Stimulated activated CD4-positive, alpha-beta T cell treated with anti-CD3 and anti-CD28 coated beads, TNF-alpha, amount 100 ng/mL, for 24 hours (primary cell): Measurements from ENCODE around the gene CCSER1.
"Not testable (repeated sequence)": the region's sequence is repeated elsewhere in the genome, so short reads cannot be mapped to it uniquely, and the experiment has no call there.

ENCODE experiments used
- DNase-seq, 3 experiments: peaks; one replicate each; pipeline ENCODE4 v3.0.0-alpha.2; 2020; ENCODE audit warnings: low read depth in 3 of 3

Gene CCSER1

DNA sequence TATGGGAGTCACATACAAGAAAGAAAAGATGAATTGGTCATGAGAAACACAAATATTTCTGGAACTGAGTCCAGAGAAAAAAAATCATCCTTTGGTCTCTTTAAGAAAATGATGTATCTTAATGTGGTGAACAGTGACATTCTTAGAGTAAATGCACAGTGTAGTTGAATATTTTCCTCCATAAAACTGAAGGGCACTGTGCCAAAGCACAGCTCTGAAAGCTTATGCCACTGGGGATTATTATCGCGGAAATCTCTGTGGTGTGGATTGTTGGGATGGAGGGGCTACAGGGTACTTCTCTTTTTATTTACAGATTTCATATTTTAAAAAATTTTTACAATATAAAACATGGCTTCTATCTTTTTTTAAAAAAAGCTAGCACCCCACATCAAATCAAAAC is 908.1 kb downstream of the CCSER1 start:
- DNase-seq = no peak

DNA sequence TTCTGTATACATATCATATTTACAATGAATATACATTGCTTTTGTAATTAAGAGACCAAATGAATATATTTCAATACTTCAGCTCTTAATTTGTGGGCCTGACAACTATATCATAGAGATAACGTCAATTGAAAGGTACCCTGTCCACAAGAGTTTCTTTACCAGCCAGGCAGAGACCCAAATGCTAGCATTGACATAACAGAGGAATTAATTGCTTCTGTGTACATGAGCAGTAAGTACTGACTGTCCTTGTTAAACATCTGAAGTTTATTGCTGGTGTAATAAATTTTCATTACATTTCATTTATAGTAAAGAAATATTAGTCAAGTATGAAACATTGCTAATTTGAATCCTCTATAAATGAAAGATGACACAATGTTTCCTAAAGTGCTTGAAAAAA is 910.8 kb downstream of the CCSER1 start:
- no peak for DNase-seq

DNA sequence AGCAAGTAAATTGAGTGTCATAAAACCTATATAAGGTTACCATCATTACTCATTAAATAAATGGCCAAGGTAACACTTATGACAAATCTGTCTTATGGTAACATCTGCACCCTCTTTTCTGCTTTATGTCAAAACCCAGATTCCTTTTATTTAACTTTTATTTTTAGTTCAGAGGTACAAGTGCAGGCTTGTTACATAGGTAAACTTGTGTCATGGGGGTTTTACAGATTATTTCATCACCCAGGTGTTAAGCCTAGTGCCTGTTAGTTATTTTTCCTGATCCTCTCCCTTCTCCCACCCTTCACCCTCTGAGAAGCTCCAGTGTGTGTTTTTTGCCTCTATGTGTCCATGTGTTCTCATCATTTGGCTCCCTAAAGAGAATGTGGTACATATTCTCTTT is 930.7 kb downstream of the CCSER1 start:
- DNase-seq = no peak

DNA sequence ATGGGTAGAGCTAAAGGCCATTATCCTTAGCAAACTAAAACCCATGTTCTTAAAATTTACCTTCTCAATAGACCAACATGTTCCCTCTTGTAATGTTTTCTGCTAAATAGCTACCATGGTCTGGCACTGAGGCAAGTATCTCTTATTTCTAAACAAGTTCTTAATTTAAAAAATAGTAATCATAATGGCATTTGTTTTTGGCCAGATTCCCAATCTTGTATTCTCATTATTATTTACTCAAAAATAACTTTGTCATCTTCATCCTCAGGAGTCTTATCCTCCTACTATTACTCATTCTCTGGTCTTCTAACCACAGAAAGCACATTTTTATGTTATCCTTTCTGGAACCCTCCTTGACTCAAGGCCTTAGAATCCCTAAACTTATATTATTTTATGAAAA is 931.2 kb downstream of the CCSER1 start:
- DNase-seq = no peak

GRCh38 chr4:91064157-91064853 is 937.1 kb downstream of the CCSER1 start:
- no peak for DNase-seq

DNA sequence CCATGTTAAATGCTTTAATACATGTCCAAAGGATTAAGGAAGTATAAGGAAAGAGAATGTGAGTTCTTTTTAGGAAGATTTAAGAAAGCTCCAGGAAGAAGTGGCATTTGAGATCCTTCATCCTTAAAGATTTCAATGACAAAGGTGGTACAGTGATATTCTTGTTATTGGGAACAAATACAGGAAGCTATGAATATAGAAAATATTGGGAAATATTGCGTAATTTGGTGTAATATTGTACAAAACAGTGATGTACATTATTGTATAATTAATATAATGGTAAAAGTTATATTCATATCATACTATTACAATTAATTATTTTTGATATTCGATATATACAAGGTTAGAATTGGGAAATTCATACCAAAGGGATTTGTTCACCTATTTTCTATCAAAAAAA is 937.9 kb downstream of the CCSER1 start:
- DNase-seq = no peak

GRCh38 chr4:91070736-91071135 is 943.5 kb downstream of the CCSER1 start:
- no peak for DNase-seq

DNA sequence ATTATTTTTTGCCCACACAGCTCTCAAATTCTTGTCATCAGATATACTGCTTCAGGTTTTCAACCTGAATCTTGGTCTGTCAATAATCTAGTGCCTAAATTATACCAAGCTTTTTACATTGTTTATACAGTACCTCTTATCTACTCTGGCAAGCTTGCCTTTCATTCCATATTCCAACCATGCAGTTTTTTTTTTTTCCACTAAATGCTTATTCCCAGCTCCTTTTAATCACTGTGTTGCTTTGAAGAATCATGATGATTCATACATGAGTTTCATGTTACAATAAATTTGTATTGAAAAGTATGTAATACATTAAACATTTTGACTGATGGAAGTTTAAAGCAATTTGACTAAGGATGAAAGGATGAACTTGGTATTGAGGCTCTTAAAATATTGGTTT is 949.0 kb downstream of the CCSER1 start:
- no peak for DNase-seq

- no peak for DNase-seq
Measured at GRCh38 chr4:91085961-91086360, 958.8 kb downstream of the CCSER1 start.

DNA sequence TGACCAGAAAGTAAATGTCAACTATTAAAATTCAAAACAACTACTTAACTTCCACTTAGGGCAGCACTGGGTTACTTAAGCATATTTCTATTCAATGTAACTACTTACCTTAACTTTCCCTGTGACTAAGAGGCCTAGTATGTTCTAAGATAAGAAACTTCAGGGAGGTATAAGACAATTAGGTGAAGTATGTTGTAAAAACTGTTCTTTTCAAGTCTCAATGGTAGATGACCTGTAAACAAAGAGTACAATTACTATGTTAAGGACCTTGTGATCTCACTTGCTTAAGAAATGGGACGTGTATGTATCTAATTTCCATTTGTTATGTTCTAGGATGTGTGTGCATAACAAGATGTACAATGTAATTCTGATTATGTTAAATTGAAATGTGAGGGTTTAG is 960.5 kb downstream of the CCSER1 start:
- no peak for DNase-seq

- no peak for DNase-seq
Measured at GRCh38 chr4:91089178-91089577, 962.0 kb downstream of the CCSER1 start.

GRCh38 chr4:91092398-91092980 is 965.3 kb downstream of the CCSER1 start:
- no peak for DNase-seq

DNA sequence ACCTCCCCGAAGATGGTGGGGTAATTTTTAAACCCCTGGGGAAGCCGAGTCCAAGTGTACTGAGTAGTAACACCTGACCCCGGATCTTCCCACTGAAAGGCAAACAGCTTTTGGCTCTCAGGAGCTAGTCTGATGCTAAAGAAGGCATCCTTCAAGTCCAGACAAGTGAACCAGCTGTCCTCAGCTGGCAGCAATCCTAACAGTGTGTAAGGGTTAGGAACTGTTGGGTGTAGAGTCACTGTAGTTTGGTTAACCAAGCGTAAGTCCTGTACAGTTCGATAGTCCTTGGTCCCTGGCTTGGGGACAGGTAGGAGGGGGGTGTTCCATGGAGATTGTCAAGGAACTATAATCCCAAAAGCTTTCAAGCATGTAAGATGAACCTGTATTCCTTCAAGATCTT is 967.0 kb downstream of the CCSER1 start:
- DNase-seq = not testable (repeated sequence)

- no peak for DNase-seq
Measured at GRCh38 chr4:91099666-91100065, 972.5 kb downstream of the CCSER1 start.

- DNase-seq = no peak
Measured at GRCh38 chr4:91108751-91109150, 981.6 kb downstream of the CCSER1 start.

DNA sequence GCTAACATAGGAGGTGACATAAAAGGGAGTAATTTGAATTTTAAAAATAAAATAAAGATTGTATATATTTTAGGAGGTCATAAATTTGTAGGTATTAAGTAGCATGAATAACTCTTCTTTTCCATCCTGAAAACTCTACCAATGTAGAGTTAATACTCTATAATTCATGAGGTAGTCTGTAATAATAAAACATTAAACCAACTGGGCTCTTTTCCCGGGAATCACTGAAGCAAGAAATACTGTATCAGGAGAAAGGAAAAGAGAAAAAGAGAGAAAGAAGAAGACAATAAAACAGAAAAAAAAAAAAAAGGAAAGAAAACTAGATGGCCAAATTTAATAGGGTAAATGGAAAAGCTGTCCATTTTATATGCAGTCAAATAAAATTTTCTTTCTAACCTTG is 984.4 kb downstream of the CCSER1 start:
- DNase-seq = no peak

- DNase-seq = no peak
Measured at GRCh38 chr4:91113130-91113706, 986.0 kb downstream of the CCSER1 start.

DNA sequence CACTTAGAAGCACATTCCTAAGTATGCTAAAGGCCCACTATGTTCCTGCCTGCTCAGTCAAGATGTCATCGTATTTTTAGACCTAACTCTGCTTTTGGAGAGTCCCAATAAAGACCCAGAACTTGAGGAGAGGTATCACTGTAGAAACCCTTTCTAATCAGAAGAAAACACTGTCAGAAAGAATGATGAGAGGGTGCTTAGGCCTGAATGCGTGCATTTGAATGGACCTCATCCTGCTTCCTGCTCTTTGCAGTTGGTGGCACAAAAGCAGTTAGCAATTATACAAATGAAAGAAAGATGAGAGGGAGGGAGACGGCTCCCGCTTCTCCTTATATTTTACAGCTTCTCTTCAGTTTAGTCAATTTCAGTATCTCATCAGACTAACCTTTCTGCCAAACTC is 987.2 kb downstream of the CCSER1 start:
- no peak for DNase-seq

DNA sequence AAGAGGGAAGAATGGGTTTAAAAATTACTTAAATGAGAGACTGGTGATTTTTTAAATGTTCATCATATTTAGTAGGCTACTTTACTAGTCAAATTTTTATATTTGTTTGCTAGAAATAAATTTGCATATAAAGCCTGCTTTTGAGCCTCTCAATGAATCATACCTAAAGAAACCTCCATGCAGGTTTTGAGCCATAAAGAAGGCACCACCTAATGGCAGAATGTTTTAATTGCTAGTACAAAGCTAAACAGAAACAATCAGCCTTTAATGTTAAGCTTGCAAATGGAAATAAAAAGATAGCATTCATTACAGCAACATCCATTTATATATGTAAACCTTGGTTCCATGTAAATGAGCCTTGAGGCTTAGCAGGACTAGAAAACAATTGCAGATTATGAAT is 989.7 kb downstream of the CCSER1 start:
- no peak for DNase-seq

DNA sequence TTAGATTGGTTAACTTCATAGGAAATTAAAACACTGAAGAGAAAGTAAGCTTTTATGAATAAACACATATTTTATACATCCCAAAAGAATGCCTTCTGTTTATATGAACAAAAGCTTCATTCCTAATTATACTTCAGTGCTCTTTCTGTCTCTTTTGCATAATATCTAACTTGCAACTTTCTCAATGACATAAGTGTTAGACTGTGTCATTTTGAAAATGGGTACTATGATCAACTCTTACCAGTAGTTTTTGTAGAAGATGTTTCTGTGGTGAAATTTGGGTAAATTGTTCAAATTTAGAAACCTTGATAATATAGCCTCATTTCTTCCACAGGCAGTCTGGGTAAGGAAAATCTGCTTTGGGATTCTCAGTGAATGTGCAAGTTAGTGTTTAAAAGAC is 991.4 kb downstream of the CCSER1 start:
- DNase-seq = no peak

DNA sequence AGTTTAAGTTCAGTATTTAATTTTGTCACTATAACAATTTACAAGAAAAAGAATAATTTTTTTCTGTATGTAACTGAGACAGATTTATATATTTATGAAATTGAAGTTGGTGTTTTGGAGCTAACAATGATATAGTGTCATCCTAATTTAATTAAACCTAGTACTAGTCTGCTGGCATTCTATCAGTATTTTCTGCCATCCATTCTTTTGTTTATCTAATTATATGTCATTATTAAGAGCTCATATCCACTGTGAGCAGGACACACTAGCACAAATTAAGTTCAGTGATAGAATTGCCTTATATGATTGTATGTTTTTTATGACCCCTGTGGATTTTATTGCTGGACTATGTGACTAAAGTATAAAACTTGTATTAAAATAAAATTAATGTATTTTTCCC is 996.5 kb downstream of the CCSER1 start:
- no peak for DNase-seq

- no peak for DNase-seq
Measured at GRCh38 chr4:91127192-91127591, 1000.0 kb downstream of the CCSER1 start.

GRCh38 chr4:91127831-91128230 is 1000.6 kb downstream of the CCSER1 start:
- DNase-seq = no peak

- DNase-seq = no peak
Measured at GRCh38 chr4:91128519-91128918, 1001.3 kb downstream of the CCSER1 start.
